ENCODE measurements around the gene PGP.
"Not testable (repeated sequence)": the region's sequence is repeated elsewhere in the genome, so short reads cannot be mapped to it uniquely, and the experiment has no call there.

Gene PGP

GRCh38 chr16:2223221-2223941, 8.7 kb upstream of the PGP start, which contains the start of gene E4F1:
E4F1 (plus strand) TSS chr16:2223591; CDS start chr16:2223614, 23 bp downstream.
- DNase-seq (ENCODE audit: low read depth in 2 of 2, low spot score in 1 of 2), result peak; percentile 95 to 99

DNA sequence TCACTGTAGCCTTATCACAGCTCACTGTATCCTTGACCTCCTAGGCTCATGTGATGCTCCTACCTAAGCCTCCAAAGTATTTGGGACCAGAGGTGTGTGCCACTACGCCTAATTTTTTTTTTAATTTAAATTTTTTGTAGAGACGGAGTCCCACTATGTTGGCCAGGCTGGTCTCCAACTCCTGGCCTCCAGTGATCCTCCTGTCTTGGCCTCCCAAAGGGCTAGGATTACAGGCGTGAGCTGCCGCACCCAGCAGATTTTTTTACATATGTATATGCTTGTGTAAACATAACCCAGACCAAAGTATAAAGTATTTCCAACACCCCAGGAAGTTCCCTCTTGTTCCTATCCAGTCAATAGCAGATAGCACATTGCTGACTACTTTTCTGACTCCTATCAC, 1.7 kb upstream of the PGP start:
- no peak for DNase-seq (ENCODE audit: low read depth in 2 of 2, low spot score in 1 of 2)

DNA sequence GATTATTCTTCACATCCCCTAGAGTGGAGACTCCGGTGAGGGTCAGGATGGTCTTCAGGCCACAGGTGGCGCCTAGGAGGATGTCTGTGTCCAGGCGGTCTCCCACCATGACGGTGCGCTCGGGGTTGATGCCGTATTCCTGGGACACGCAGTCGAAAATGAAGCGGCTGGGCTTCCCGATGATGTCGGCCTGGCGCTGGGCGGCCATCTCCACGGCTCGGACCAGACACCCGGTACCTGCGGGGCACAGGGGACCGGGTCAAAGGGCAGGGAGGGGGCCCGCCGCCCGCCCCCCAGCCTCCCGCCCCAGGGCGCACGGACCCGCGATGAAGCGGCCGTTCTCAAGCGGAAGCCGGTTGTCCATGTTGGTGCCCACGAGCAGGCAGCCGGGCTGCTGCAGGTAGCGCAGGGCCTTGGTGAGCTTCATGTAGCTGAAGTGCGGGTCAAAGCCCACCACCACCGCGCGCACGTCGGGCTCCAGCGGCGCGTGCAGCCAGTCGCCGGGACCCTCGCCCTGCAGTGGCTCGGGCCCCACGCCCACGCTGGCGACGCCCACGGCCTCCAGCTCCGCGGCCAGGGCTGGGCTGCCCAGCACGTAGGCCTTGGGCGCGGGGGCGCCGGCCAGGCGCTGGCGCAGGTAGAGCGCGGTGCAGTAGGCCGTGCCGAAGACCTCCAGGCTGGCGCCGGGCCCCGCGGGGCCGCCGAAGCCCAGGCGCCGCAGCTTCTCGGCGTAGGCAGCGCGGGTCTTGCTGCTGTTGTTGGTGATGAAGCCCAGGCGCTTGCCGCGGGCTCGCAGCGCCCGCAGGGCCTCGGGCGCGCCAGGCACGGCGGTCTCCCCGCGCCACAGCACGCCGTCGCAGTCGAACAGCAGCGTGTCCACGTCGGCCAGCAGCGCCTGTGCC, 572 bp downstream of the PGP start:
- no peak for DNase-seq (ENCODE audit: low read depth in 2 of 2, low spot score in 1 of 2)

GRCh38 chr16:2212362-2213324, 2.0 kb downstream of the PGP start:
- DNase-seq (ENCODE audit: low read depth in 2 of 2, low spot score in 1 of 2), result no peak

GRCh38 chr16:2211923-2212347, 2.7 kb downstream of the PGP start:
- DNase-seq (ENCODE audit: low read depth in 2 of 2, low spot score in 1 of 2), result no peak

DNA sequence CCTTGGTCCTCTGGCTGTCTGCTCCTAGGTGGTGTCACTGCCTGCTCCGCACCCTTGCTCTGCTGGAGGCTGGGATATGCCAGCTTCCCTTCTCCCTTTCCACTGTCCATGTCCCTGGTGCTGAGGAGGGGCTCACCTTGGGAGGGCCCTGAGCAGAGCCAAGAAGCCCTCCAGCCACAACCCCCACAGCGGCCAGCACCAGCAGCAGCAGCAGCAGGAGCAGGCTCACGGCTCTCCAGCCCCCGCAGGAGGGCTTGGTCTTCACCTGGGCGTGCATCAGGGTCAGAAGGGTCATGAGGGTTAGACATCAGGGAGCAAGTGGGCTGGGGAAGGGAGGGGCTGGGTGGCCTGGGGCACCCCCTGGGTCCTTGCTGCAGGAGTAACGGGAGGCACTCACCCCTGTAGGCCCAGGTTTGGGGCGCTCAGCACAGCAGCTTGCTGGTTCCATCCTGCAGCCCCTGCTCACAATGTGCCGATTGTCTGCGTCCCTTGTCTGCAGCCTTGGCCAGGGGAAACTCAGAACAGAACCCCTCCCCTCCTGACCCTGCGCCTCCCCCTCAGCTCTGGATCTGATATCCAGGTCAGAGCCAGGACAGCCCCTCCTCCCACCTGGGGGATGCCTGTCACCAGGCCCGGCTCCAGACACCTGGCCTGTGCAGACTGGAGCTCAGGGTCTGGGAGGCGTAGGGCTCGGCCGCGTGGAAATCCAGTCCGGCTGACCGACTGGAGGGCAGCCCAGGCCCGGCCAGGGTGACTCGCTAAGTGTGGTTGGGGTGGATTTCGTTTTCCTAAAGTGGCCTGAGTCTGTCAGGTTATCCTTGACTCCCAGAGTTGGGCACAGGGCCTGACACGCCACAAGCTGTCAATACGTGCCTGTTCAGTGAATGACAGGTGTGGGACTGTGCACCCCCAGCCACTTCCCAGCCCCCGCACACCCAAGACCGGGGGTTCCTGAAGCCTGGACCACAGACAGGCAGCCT, 4.0 kb downstream of the PGP start, which contains the start of gene BRICD5:
BRICD5 (minus strand) TSS at position 478 of the 980 bp plus-strand sequence; CDS start at position 448, 30 bp downstream.
- no peak for DNase-seq (ENCODE audit: low read depth in 2 of 2, low spot score in 1 of 2)

- DNase-seq (ENCODE audit: low read depth in 2 of 2, low spot score in 1 of 2), result no peak
Observed at GRCh38 chr16:2210009-2210332, 4.7 kb downstream of the PGP start.

DNA sequence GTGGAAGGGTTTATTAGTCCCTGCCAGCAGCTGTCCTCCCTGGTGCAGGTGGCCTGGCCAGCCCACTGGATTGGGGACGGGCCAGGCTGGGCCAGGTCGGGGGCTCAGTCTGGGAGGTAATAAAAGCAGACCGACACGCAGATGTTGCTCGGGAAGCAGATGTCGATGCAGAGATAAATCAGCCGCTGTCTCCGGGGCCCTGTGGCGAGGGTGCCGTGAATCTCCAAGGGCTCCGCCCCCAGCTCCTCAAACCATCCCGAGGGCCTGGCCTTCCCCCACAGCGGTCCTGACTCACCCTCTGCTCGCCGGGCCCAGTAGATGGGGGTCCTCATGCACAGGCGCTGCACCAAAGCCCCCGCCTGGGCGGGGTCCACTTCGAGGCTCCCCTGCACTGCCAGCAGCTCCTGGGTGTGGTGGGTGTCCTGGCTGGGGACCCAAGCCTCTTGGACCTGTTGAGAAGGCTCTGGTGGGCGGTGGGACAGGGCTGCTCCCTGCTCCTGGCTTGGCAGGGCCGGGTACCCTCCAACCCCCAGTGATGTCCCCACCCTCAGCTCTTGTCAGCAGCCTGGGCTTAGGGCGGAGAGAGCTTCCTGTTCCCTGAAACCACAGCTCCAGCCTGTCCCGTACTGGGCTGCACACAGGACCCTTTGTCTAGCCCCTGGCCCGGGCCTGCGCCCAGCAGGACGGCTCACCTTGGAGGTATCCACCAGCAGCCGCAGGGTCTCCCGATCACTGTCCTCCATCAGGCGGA, 5.2 kb downstream of the PGP start:
- DNase-seq (ENCODE audit: low read depth in 2 of 2, low spot score in 1 of 2), result no peak

- DNase-seq (ENCODE audit: low read depth in 2 of 2, low spot score in 1 of 2), result no peak
Observed at GRCh38 chr16:2208772-2209171, 5.9 kb downstream of the PGP start.

GRCh38 chr16:2208308-2208707, 6.3 kb downstream of the PGP start:
- no peak for DNase-seq (ENCODE audit: low read depth in 2 of 2, low spot score in 1 of 2)

DNA sequence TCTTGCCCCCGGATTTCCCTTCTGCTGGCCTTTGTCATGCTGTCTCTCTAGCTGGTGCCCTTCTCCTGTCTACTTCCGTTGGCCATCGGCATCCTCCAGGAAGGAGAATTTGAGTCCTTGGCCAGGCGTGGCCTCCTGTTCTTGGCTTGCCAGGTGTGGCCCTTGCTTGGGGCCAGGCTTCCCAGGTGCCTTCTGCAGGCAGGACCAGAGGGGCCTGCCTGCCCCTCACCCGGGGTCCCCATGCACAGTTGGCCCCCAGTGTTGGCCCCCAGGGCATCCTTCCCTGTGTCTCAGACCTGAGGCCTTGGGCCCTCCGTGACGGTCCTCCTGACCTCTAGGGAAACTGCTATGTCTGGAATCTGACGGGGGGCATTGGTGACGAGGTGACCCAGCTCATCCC, 6.8 kb downstream of the PGP start:
- no peak for DNase-seq (ENCODE audit: low read depth in 2 of 2, low spot score in 1 of 2)

GRCh38 chr16:2206780-2207433, 7.7 kb downstream of the PGP start:
- DNase-seq (ENCODE audit: low read depth in 2 of 2, low spot score in 1 of 2), result no peak

GRCh38 chr16:2206420-2206779, 8.2 kb downstream of the PGP start:
- DNase-seq (ENCODE audit: low read depth in 2 of 2, low spot score in 1 of 2), result no peak

- no peak for DNase-seq (ENCODE audit: low read depth in 2 of 2, low spot score in 1 of 2)
Observed at GRCh38 chr16:2205967-2206313, 8.7 kb downstream of the PGP start.

DNA sequence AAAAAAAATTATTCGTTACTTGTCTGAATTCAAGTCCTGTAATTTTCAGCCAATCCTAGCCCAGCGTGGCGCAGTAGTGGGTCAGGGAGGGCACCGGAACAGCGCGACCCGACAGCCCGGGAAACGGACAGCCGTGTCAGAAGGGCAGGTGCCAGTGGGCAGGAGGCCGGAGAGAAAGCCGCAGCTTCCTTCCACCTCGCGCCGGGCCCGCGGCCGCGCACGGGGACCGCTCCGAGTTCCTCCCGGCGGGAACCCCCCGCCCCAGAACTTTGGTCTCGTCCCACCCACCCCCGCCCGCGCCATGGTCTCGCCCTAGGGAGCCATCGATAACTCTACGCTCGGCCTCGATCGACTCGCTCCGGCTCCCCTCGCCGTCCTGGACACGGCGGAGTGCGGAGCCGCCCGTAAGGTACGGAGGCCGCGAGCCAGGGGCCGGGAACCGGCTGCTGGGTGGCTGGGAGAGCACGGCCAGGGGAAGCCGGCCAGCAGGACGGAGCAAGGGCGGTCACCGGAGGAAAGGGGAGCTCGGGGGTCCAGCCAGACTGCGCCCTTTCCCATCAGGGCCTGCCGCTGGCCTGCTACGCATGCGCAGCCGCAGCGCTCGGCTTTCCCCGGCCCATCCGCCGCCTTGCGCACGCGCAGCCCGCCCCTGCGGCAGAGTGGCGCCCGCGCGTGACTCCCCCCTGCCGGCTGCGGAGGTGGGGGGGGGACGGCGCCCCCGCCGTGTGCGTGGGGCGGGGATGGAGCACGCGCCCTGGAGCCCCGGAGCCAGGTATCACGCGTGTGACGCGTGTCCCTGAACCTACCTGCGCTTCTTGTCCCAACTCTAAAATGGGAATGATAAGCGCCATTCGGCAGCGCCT, 9.3 kb downstream of the PGP start, which contains the start of gene MLST8:
MLST8 (plus strand) TSS at position 351 of the 863 bp plus-strand sequence. CDS start 632 bp downstream, outside the sequence.
- peak; percentile 75 for DNase-seq (ENCODE audit: low read depth in 2 of 2, low spot score in 1 of 2)

DNA sequence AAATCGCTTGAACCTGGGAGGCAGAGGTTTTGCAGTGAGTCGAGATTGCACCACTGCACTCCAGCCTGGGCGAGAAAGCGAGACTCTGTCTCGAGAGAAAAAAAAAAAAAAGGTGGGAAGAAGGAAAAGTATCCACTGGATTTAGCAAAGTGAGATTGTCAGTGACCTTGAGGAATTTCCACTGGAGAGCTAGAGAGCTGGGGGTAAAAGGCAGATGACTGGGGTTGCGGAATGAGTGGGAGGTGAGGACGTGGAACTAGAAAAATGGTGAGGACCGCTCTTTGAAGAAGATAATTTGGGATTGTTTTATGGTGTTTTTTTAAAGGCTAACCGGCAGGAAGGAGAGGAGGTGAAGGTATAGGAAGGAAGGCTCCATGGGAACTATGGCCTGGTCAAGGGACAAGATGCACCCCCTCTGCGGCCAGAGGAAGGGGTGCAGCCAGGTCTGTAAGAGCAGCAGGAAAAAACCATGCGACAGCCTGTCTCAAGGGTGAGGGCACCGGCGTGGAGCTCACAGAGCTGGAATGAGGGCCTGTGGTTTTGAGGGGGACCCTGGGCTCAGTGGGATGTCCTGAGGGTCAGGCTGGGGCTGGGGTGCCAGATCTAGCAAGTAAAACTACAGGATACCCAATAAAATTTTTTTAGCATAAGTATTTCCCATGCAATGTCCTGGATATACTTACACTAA, 10.1 kb downstream of the PGP start:
- DNase-seq (ENCODE audit: low read depth in 2 of 2, low spot score in 1 of 2), result no peak

GRCh38 chr16:2203119-2203688, 11.4 kb downstream of the PGP start:
- not testable (repeated sequence) for DNase-seq (ENCODE audit: low read depth in 2 of 2, low spot score in 1 of 2)

Data from stimulated activated CD8-positive, alpha-beta memory T cell treated with anti-CD3 and anti-CD28 coated beads, Interleukin-4, amount 100 ng/mL, for 4 hours (primary cell).